CD4-positive, alpha-beta T cell treated with Interleukin-21 for 1 hour (primary cell): Measurements from ENCODE around the gene BEGAIN.

Source experiments
- DNase-seq: peaks from one replicate; pipeline ENCODE4 v3.0.0-alpha.2; 2020

The BEGAIN gene

DNA sequence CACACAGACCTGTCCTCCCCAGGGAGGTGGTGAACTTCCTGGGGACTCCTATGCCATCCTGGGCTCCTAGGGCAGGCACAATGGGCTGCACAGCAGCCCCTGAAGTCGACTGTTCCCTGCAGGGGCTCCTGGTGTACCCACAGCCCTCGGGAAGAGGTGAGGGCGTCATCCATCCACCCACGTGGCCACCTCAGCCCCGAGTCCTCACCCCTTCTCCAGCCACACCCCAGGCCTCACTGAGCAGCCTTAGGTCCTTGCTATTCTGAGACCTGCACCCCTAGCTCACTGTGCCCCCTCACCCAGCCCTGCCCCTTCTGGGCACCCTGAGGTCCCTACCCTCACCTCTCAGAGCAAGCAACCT is 38.9 kb downstream of the BEGAIN start:
- no peak for DNase-seq

- peak; percentile 53 for DNase-seq
Measured at GRCh38 chr14:100547633-100548294, 39.5 kb downstream of the BEGAIN start.

DNA sequence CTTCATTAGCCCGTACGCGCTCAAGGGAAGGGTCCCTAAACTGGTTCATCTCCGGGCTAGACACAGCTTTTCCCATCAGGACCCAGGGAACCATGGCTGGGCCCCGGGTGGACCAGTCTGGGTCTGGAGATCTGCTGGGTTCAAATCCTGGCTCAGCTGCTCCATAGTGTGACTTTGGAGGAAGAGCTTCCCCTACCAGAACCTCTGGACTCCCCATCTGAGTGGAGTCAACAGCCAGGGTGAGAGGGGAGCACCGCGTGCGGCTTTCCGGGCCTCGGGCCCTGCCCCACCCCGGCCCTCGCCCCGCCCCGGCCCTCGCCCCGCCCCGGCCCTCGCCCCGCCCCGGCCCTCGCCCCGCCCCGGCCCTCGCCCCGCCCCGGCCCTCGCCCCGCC is 41.2 kb downstream of the BEGAIN start:
- no peak for DNase-seq

DNA sequence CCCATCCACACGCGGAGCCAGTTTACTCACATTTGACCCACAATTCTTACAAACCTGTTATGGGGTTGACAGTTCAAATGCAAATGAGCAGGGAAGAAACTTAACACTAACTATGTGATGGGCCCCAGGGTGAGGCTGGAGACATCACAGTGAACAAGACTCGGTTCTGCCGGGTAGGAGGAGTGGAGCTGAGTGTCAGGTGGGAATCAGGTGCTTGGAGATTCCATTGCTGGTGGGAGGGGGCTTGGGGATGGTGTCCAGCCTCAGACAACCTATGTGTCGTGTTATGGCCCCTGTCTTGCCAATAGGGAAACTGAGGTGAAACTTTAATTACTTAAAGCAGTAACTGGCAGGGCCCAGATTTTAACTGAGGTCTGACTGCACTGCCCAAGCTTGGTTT is 41.9 kb downstream of the BEGAIN start:
- no peak for DNase-seq

GRCh38 chr14:100544506-100545141 is 42.6 kb downstream of the BEGAIN start:
- DNase-seq: no peak

GRCh38 chr14:100543471-100544455 is 43.5 kb downstream of the BEGAIN start:
- no peak for DNase-seq

GRCh38 chr14:100542619-100543205 is 44.5 kb downstream of the BEGAIN start:
- no peak for DNase-seq

- no peak for DNase-seq
Measured at GRCh38 chr14:100541621-100542560, 45.3 kb downstream of the BEGAIN start.

- DNase-seq: no peak
Measured at GRCh38 chr14:100540926-100541620, 46.1 kb downstream of the BEGAIN start.

GRCh38 chr14:100540141-100540925 is 46.9 kb downstream of the BEGAIN start:
- no peak for DNase-seq

GRCh38 chr14:100539766-100540140 is 47.5 kb downstream of the BEGAIN start:
- no peak for DNase-seq

GRCh38 chr14:100539003-100539660 is 48.1 kb downstream of the BEGAIN start:
- DNase-seq: no peak

DNA sequence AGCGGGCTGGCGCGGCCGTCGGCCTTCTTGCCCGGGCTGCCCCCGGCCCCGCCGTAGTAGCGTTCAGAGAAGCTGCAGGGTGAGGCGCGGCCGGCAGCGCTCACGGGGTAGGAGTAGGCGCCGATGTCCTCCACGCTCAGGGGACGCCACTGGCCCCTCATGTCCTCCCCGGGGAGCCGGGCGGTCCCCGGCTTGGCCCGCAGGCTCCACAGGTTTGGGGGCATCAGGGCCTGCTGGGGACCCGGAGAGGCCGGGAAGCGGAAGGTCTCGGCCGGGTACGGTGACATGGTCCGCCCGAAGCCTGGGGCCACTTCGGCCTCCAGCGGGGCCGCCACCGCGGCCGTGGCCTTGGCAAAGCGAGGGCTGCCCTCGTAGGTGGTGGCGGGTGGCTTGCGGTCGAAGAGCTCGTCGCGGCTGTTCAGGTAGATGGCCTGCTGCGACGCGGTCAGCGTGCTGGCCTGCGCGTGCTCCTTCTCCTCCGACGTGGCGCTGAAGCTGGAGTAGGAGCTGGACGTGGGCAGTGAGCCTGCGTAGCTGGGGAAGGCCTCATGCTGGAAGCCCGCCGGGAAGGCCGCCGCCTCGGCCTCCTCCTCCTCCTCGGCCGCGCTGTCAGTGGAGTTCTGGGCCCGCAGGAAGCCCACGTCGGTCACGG is 48.7 kb downstream of the BEGAIN start:
- DNase-seq: no peak

GRCh38 chr14:100537446-100538350 is 49.5 kb downstream of the BEGAIN start:
- no peak for DNase-seq

- DNase-seq: no peak
Measured at GRCh38 chr14:100536721-100537445, 50.3 kb downstream of the BEGAIN start.

GRCh38 chr14:100536121-100536510 is 51.1 kb downstream of the BEGAIN start:
- DNase-seq: no peak

GRCh38 chr14:100535287-100536120 is 51.7 kb downstream of the BEGAIN start:
- DNase-seq: no peak
